ENCODE results near the gene TRABD2A.

DNA sequence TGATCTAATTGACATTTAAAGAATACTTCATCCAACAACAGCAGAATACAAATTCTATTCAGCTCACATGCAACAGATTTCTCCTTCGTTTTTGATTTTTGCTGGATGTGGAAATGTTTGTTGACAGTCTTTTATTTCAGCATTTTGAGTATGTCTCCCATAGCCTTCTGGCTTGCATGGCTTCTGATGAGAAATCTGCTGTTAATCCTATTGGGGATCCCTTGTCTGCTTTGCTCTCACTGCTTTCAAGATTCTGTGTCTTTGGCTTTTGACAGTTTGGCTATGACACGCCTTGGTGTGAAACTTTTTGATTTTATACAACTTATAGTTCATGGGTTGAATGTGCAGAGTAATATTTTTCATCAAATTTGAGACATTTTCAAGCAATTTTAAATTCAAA lies 44.7 kb downstream of the TRABD2A start:
- no peak for TF ChIP-seq CTCF (IDR thresholded peaks at IDR 0.05)
- no peak for TF ChIP-seq POLR2A (IDR thresholded peaks at IDR 0.05)
- TF ChIP-seq EP300 (IDR thresholded peaks at IDR 0.05), result no peak

All from sigmoid colon (tissue), 4 donors.